ENCODE results near the gene FAH.

FAH gene
- 2.7 to 5.9 (median 2.9) reads per million in 3 donors for total RNA-seq

DNA sequence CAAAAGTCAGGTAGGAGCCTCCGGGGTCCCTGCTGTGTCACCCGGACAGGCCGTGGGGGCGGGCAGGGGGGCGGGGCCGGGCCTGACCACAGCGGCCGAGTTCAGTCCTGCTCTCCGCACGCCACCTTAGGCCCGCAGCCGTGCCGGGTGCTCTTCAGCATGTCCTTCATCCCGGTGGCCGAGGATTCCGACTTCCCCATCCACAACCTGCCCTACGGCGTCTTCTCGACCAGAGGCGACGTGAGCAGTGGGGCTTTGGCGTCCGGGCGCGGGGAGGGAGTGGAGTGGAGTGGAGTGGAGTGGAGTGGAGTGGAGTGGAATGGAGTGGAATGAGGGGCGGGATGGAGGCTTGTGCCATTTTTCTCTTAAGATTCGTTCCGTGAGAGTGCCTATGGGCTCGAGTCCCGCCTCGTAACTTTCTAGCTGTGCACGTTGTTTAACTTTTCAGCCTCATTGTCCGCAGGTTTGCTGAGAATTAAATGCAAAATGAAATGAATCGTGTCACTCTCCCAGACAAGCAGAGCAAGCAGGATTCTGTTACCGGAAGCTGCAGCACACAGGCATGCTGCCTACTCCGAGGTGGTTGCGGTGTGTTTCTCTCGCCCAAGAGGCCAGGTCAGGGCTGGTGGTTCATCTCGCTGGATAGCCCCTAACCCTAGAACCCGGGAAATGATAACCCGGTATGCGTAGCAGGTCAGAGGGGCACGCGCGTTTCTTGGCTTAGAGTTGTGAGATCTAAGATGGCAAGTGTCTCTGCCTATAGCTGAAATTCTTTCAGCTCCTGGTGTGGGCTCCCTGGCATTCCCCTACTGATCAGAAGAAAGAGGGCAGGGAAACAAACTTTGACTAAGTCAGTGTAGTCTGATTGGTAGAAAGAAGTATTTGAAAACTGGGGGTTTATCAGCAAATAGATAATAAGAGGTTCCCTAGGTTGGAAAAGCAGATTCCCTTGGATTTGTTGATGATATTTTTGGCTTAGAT is at the start of gene FAH:
TSS of gene FAH (plus strand) at position 104 of the 981 bp plus-strand sequence. CDS start at position 160, 56 bp downstream.
- Histone ChIP-seq H3K4me3 (ENCODE audit: insufficient read depth, low read depth, low read length, poor library complexity, severe bottlenecking) (peak within 1 kb of the TSS; percentile 85), H3K27ac (ENCODE audit: insufficient read depth, low read length, poor library complexity, severe bottlenecking) (peak within 1 kb of the TSS; percentile 64), H3K9me3 (ENCODE audit: control insufficient read depth, low read length) (no peaks in the 10 kb centered on the region), H3K27me3 (replicated peaks; ENCODE audit: control insufficient read depth, insufficient read depth, low read length, poor library complexity, severe bottlenecking) (no peaks in the 10 kb centered on the region), H3K4me1 (ENCODE audit: control insufficient read depth, insufficient read depth, low read length, poor library complexity, severe bottlenecking) (peaks cover 9% of the 10 kb centered on the region), H3K36me3 (ENCODE audit: control insufficient read depth, insufficient read depth, low read length) (no peaks in the 10 kb centered on the region)
- DNase-seq: peak; percentile 8 to 22 (median 9)

DNA sequence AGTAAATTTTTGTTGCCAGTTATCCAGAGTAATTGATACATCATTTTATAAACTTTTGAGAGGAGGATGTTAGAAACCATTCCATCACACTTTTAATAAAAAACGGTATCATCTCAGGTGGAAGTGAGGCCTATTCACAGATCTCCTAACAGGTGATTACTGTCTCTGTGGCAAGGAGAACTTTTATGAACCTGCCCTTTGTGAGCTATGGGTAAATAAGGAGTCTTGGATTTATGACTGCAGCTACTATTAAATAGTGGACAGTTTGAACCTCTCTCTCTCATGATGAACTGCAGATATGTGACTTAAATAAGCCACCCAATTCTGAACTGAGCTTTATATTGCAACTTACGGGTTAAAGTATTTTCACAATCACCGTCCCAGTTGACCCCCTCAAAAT is 47.6 kb upstream of the FAH start:
- no peak overlapping the region for H3K4me3 ChIP-seq (ENCODE audit: insufficient read depth, low read depth, low read length, poor library complexity, severe bottlenecking)
- no peak for DNase-seq
- no peak overlapping the region for H3K27ac ChIP-seq (ENCODE audit: insufficient read depth, low read length, poor library complexity, severe bottlenecking)
- no peaks in the 10 kb centered on the region for H3K36me3 ChIP-seq (ENCODE audit: control insufficient read depth, insufficient read depth, low read length)
- no peaks in the 10 kb centered on the region for H3K4me1 ChIP-seq (ENCODE audit: control insufficient read depth, insufficient read depth, low read length, poor library complexity, severe bottlenecking)
- no peaks in the 10 kb centered on the region for H3K27me3 ChIP-seq (replicated peaks; ENCODE audit: control insufficient read depth, insufficient read depth, low read length, poor library complexity, severe bottlenecking)
- no peaks in the 10 kb centered on the region for H3K9me3 ChIP-seq (ENCODE audit: control insufficient read depth, low read length)

- no peak overlapping the region for H3K4me3 ChIP-seq (ENCODE audit: insufficient read depth, low read depth, low read length, poor library complexity, severe bottlenecking)
- H3K9me3 ChIP-seq (ENCODE audit: control insufficient read depth, low read length): no peaks in the 10 kb centered on the region
- DNase-seq: no peak
- H3K27me3 ChIP-seq (replicated peaks; ENCODE audit: control insufficient read depth, insufficient read depth, low read length, poor library complexity, severe bottlenecking): no peaks in the 10 kb centered on the region
- H3K4me1 ChIP-seq (ENCODE audit: control insufficient read depth, insufficient read depth, low read length, poor library complexity, severe bottlenecking): no peaks in the 10 kb centered on the region
- H3K36me3 ChIP-seq (ENCODE audit: control insufficient read depth, insufficient read depth, low read length): no peaks in the 10 kb centered on the region
- H3K27ac ChIP-seq (ENCODE audit: insufficient read depth, low read length, poor library complexity, severe bottlenecking): no peak overlapping the region
Observed at GRCh38 chr15:80105595-80105994, 47.2 kb upstream of the FAH start.

DNA sequence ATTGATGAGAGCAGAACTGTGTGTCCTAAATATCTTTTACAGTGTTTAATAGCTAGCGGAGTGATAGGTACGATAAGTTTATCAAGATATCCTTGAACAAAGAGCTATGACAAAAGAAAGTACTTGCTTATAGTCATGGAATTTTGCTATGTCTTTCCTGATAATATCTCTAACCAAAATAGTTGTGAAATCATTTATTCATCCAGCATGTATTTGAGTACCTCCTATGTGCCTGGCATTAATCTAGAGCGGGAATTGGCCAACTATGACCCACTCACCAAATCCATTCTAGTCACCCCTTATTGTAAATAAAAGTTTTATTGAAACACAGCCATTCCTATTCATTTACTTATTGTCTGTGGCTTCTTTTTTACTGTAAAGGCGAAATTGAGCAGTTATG is 46.7 kb upstream of the FAH start:
- Histone ChIP-seq H3K27ac (ENCODE audit: insufficient read depth, low read length, poor library complexity, severe bottlenecking) (no peak overlapping the region), H3K9me3 (ENCODE audit: control insufficient read depth, low read length) (no peaks in the 10 kb centered on the region), H3K36me3 (ENCODE audit: control insufficient read depth, insufficient read depth, low read length) (no peaks in the 10 kb centered on the region), H3K4me3 (ENCODE audit: insufficient read depth, low read depth, low read length, poor library complexity, severe bottlenecking) (no peak overlapping the region), H3K27me3 (replicated peaks; ENCODE audit: control insufficient read depth, insufficient read depth, low read length, poor library complexity, severe bottlenecking) (no peaks in the 10 kb centered on the region), H3K4me1 (ENCODE audit: control insufficient read depth, insufficient read depth, low read length, poor library complexity, severe bottlenecking) (no peaks in the 10 kb centered on the region)
- no peak for DNase-seq

- Histone ChIP-seq H3K36me3 (ENCODE audit: control insufficient read depth, insufficient read depth, low read length) (no peaks in the 10 kb centered on the region), H3K9me3 (ENCODE audit: control insufficient read depth, low read length) (no peaks in the 10 kb centered on the region), H3K4me3 (ENCODE audit: insufficient read depth, low read depth, low read length, poor library complexity, severe bottlenecking) (no peak overlapping the region), H3K27me3 (replicated peaks; ENCODE audit: control insufficient read depth, insufficient read depth, low read length, poor library complexity, severe bottlenecking) (no peaks in the 10 kb centered on the region), H3K27ac (ENCODE audit: insufficient read depth, low read length, poor library complexity, severe bottlenecking) (no peak overlapping the region), H3K4me1 (ENCODE audit: control insufficient read depth, insufficient read depth, low read length, poor library complexity, severe bottlenecking) (no peaks in the 10 kb centered on the region)
- no peak for DNase-seq
Observed at GRCh38 chr15:80107204-80107603, 45.6 kb upstream of the FAH start.

DNA sequence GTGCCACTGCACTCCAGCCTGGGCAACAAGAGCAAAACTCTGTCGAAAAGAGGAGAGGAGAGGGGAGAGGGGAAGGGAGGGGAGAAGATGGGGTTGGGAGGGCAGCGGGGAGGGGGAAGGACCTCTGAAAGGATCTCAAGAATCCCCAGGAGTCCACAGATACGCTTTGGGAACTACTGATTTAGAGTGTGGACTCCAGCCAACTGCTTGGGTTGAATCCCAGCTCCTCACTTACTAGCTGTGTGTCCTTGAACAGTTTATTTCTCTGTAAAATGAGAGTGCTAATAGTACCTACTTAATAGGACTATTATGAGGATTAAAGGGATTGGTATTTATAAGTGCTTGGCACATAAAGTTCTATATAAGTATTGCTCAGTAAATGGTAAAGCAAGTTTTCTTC is 45.0 kb upstream of the FAH start:
- H3K36me3 ChIP-seq (ENCODE audit: control insufficient read depth, insufficient read depth, low read length): no peaks in the 10 kb centered on the region
- H3K4me3 ChIP-seq (ENCODE audit: insufficient read depth, low read depth, low read length, poor library complexity, severe bottlenecking): no peak overlapping the region
- no peaks in the 10 kb centered on the region for H3K9me3 ChIP-seq (ENCODE audit: control insufficient read depth, low read length)
- no peaks in the 10 kb centered on the region for H3K4me1 ChIP-seq (ENCODE audit: control insufficient read depth, insufficient read depth, low read length, poor library complexity, severe bottlenecking)
- H3K27me3 ChIP-seq (replicated peaks; ENCODE audit: control insufficient read depth, insufficient read depth, low read length, poor library complexity, severe bottlenecking): no peaks in the 10 kb centered on the region
- no peak for DNase-seq
- no peak overlapping the region for H3K27ac ChIP-seq (ENCODE audit: insufficient read depth, low read length, poor library complexity, severe bottlenecking)

DNA sequence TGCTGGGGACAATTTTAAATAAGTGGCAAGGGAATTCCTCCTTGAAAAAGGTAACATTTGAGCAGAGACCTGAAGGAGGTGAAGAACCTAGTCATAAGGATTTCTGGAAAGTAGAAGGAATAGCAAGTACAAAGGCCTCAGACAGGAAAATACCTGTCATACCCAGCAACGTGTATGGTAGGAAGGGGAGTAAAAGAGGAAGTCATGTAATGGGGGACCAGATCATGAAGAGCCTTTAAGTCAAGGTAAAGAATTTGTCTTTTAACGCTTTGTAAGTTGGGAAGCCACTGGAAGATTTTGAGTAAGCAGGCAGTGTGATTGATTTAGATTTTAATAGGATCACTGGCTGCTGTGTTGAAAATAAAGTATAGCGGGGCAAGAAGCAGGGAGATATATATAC is 43.4 kb upstream of the FAH start:
- H3K27ac ChIP-seq (ENCODE audit: insufficient read depth, low read length, poor library complexity, severe bottlenecking): no peak overlapping the region
- H3K36me3 ChIP-seq (ENCODE audit: control insufficient read depth, insufficient read depth, low read length): no peaks in the 10 kb centered on the region
- no peak for DNase-seq
- no peaks in the 10 kb centered on the region for H3K9me3 ChIP-seq (ENCODE audit: control insufficient read depth, low read length)
- H3K4me1 ChIP-seq (ENCODE audit: control insufficient read depth, insufficient read depth, low read length, poor library complexity, severe bottlenecking): no peaks in the 10 kb centered on the region
- H3K4me3 ChIP-seq (ENCODE audit: insufficient read depth, low read depth, low read length, poor library complexity, severe bottlenecking): no peak overlapping the region
- H3K27me3 ChIP-seq (replicated peaks; ENCODE audit: control insufficient read depth, insufficient read depth, low read length, poor library complexity, severe bottlenecking): no peaks in the 10 kb centered on the region

- no peaks in the 10 kb centered on the region for H3K36me3 ChIP-seq (ENCODE audit: control insufficient read depth, insufficient read depth, low read length)
- no peaks in the 10 kb centered on the region for H3K4me1 ChIP-seq (ENCODE audit: control insufficient read depth, insufficient read depth, low read length, poor library complexity, severe bottlenecking)
- no peak for DNase-seq
- H3K9me3 ChIP-seq (ENCODE audit: control insufficient read depth, low read length): no peaks in the 10 kb centered on the region
- H3K4me3 ChIP-seq (ENCODE audit: insufficient read depth, low read depth, low read length, poor library complexity, severe bottlenecking): no peak overlapping the region
- no peaks in the 10 kb centered on the region for H3K27me3 ChIP-seq (replicated peaks; ENCODE audit: control insufficient read depth, insufficient read depth, low read length, poor library complexity, severe bottlenecking)
- no peak overlapping the region for H3K27ac ChIP-seq (ENCODE audit: insufficient read depth, low read length, poor library complexity, severe bottlenecking)
Observed at GRCh38 chr15:80110920-80111319, 41.9 kb upstream of the FAH start.

DNA sequence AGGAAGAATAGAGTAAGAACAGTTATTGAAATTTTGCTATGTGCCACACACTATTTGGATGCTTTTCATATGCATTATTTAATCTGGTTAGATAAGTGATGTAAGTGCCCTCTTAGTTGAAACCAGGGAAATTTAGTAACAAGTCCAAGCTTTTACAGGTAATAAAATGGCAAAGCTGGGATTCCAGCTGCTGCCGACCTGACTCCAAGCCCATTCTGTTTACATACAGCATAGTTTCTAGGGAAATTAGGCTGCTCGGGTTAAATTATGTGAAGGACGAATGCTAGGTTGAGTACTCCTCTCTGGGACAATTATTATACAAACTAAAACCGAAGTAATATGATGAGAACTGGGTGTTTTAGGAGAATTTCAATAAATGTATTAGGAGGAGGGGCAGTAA is 38.7 kb upstream of the FAH start:
- H3K36me3 ChIP-seq (ENCODE audit: control insufficient read depth, insufficient read depth, low read length): no peaks in the 10 kb centered on the region
- H3K4me1 ChIP-seq (ENCODE audit: control insufficient read depth, insufficient read depth, low read length, poor library complexity, severe bottlenecking): no peaks in the 10 kb centered on the region
- no peak for DNase-seq
- no peaks in the 10 kb centered on the region for H3K9me3 ChIP-seq (ENCODE audit: control insufficient read depth, low read length)
- no peaks in the 10 kb centered on the region for H3K27me3 ChIP-seq (replicated peaks; ENCODE audit: control insufficient read depth, insufficient read depth, low read length, poor library complexity, severe bottlenecking)
- H3K4me3 ChIP-seq (ENCODE audit: insufficient read depth, low read depth, low read length, poor library complexity, severe bottlenecking): no peak overlapping the region
- no peak overlapping the region for H3K27ac ChIP-seq (ENCODE audit: insufficient read depth, low read length, poor library complexity, severe bottlenecking)

DNA sequence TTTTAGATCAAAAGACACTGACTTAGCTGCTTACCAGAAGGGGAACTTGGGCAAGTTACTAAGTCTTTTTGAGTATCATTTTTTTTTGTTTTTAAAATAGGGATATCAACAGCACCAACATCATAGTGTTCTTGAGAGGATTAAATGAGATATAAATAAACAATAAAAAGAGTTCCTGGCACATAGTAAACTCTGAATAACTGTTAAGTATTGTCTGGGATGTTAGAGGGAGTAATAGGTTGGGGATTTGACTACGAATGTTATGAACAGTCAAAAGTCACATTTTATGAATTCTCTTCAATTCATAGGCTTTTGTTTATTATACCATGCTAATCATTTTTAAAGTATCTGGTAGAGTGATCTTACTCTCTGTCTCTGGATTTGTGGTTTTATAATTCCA is 37.8 kb upstream of the FAH start:
- Histone ChIP-seq H3K4me1 (ENCODE audit: control insufficient read depth, insufficient read depth, low read length, poor library complexity, severe bottlenecking) (no peaks in the 10 kb centered on the region), H3K4me3 (ENCODE audit: insufficient read depth, low read depth, low read length, poor library complexity, severe bottlenecking) (no peak overlapping the region), H3K27me3 (replicated peaks; ENCODE audit: control insufficient read depth, insufficient read depth, low read length, poor library complexity, severe bottlenecking) (no peaks in the 10 kb centered on the region), H3K9me3 (ENCODE audit: control insufficient read depth, low read length) (no peaks in the 10 kb centered on the region), H3K27ac (ENCODE audit: insufficient read depth, low read length, poor library complexity, severe bottlenecking) (no peak overlapping the region), H3K36me3 (ENCODE audit: control insufficient read depth, insufficient read depth, low read length) (peaks cover 3% of the 10 kb centered on the region)
- DNase-seq: no peak

Measured in effector memory CD4-positive, alpha-beta T cell (primary cell).